CD4-positive, alpha-beta T cell (primary cell): ENCODE measurements around the gene FLCN. TPM values are rescaled to one million over a fixed set of nuclear protein-coding genes. Genes with fewer than 3 reads are reported as not detected.

Experiments
- ATAC-seq: fragments of 200-7000 bp; cut with Tn5 transposase; one replicate; pipeline ENCODE4 v1.10.0; 2022; ENCODE audit warnings: mild to moderate bottlenecking; ENCODE audit not compliant: poor library complexity
- CTCF ChIA-PET: fragments of 350-600 bp; sonication (Branson Sonifier 250); formaldehyde crosslinking; loops from one replicate; lab custom pipeline; 2021; ENCODE audit warnings: antibody characterized with exemption, inconsistent platforms; lab: Charles Lee
- POLR2A ChIA-PET: fragments of 350-600 bp; sonication (Branson Sonifier 250); formaldehyde crosslinking; loops from one replicate; lab custom pipeline; 2021; ENCODE audit warnings: antibody characterized with exemption, inconsistent platforms; lab: Charles Lee
- DNase-seq, 14 experiments: peaks; one replicate each; pipeline ENCODE4 v3.0.0-alpha.2; 2013 to 2020; ENCODE audit warnings: mixed read lengths in 2 of 14
- H3K27ac ChIP-seq, 2 donors: one replicate each; pipeline versions ENCODE4 v1.5.1 to v1.7.0; 2013; ENCODE audit warnings: low read length in 2 of 2, low read depth in 1 of 2, mild to moderate bottlenecking in 1 of 2
- H3K27me3 ChIP-seq, 2 experiments: 1 replicate in 1 of 2; 2 replicates in 1 of 2; pipeline versions ENCODE4 v1.6.1 to v1.7.0; 2013; ENCODE audit warnings: low read length in 2 of 2, control low read depth in 1 of 2, mild to moderate bottlenecking in 1 of 2, moderate library complexity in 1 of 2; ENCODE audit not compliant: insufficient read depth in 2 of 2, control insufficient read depth in 1 of 2
- H3K36me3 ChIP-seq: one replicate; pipeline ENCODE4 v1.6.1; 2013; ENCODE audit warnings: low read length, control low read depth; ENCODE audit not compliant: insufficient read depth
- H3K4me1 ChIP-seq: one replicate; pipeline ENCODE4 v1.6.1; 2013; ENCODE audit warnings: low read length, control low read depth; ENCODE audit not compliant: insufficient read depth
- H3K4me3 ChIP-seq: one replicate; pipeline ENCODE4 v1.5.1; 2013; ENCODE audit warnings: mild to moderate bottlenecking, low read length, moderate library complexity
- H3K9me3 ChIP-seq, 2 experiments: 1 replicate in 1 of 2; 2 replicates in 1 of 2; pipeline versions ENCODE4 v1.6.1 to v1.7.0; 2013; ENCODE audit warnings: low read length in 2 of 2, mild to moderate bottlenecking in 2 of 2, control low read depth in 1 of 2, moderate library complexity in 1 of 2; ENCODE audit not compliant: control insufficient read depth in 1 of 2, insufficient read depth in 1 of 2
- H3K27ac Mint-ChIP-seq: one replicate; pipeline ENCODE4 v1.8.0; 2020; ENCODE audit warnings: mixed read lengths
- H3K27me3 Mint-ChIP-seq: one replicate; pipeline ENCODE4 v1.8.0; 2021; ENCODE audit warnings: mixed read lengths
- H3K36me3 Mint-ChIP-seq: one replicate; pipeline ENCODE4 v1.8.0; 2021; ENCODE audit warnings: low read depth, mixed read lengths
- H3K4me1 Mint-ChIP-seq: one replicate; pipeline ENCODE4 v1.8.0; 2021; ENCODE audit warnings: low read depth, mixed read lengths
- H3K4me3 Mint-ChIP-seq: one replicate; pipeline ENCODE4 v1.8.0; 2020; ENCODE audit warnings: mild to moderate bottlenecking, mixed read lengths
- H3K9me3 Mint-ChIP-seq: one replicate; pipeline ENCODE4 v1.8.0; 2020; ENCODE audit warnings: mixed read lengths
- CTCF ChIP-seq: fragments of 200-600 bp; IDR thresholded peaks from one replicate; pipeline ENCODE4 v1.8.0; 2022; ENCODE audit warnings: antibody characterized with exemption, mild to moderate bottlenecking
- intact Hi-C, 2 experiments: fragments of 100-400 bp; cut with DNase I in 1 of 2; cut with micrococcal nuclease in 1 of 2; formaldehyde crosslinking; loops; one replicate each; pipeline versions ENCODE4 v1.15.1 to v1.9.0; 2023 to 2025; cut with DNase I, micrococcal nuclease
- total RNA-seq, 174 experiments: library from RNA in 2 of 174; stranded (reverse) in 2 of 174; gene quantifications; one replicate each; pipeline ENCODE4 v1.2.3 and lab custom pipeline; 2021 to 2026

The FLCN gene
- total RNA-seq, 2 experiments from 2014 or later = 12.1 to 15.9 TPM

GRCh38 chr17:17217995-17218394, 19.0 kb downstream of the FLCN start:
- Mint-ChIP-seq H3K27ac (peak overlapping the region; percentile 38), H3K4me1 (no peaks in the 10 kb centered on the region), H3K9me3 (no peaks in the 10 kb centered on the region), H3K27me3 (no peaks in the 10 kb centered on the region), H3K36me3 (peaks cover 72% of the 10 kb centered on the region), H3K4me3 (no peak overlapping the region)
- DNase-seq (no peak), ATAC-seq (no peak)
- no peaks in the 10 kb centered on the region for H3K27me3 ChIP-seq
- no peaks in the 10 kb centered on the region for H3K4me1 ChIP-seq
- intact Hi-C loops = loop anchor here in 1 of 2 experiments (5.0 kb wide), 1 partner anchor 41 kb away; no protein-coding TSS in a partner anchor
- no peak overlapping the region for H3K4me3 ChIP-seq
- POLR2A ChIA-PET = no interaction called here
- no peaks in the 10 kb centered on the region for H3K9me3 ChIP-seq
- H3K27ac ChIP-seq = no peak overlapping the region
- CTCF ChIA-PET = no interaction called here
- peaks cover 83% of the 10 kb centered on the region for H3K36me3 ChIP-seq
- TF ChIP-seq CTCF = no peak

DNA sequence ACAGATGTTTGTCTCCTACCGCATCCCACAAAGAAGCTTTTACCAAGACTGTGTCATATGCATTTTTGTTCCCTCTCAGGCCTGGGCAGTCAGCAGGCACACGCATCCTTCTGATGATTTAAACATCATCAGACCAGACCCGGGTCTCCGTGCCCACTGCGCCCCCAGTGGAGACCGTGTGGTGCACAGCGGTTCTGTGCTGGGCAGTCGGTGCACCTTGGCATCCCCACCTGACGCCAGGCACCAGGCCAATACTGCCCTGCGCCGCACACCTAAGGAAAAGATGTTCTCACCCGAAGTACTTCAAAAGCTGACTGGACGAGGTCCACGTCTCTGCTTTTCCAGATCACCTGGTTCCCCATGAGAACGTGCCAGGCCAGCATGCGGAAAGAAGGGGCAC, 20.2 kb downstream of the FLCN start:
- Histone ChIP-seq H3K4me3 (no peak overlapping the region), H3K27me3 (no peaks in the 10 kb centered on the region), H3K4me1 (no peaks in the 10 kb centered on the region), H3K27ac (no peak overlapping the region), H3K9me3 (no peaks in the 10 kb centered on the region), H3K36me3 (peaks cover 73% of the 10 kb centered on the region)
- no peak for TF ChIP-seq CTCF
- intact Hi-C loops = loop anchor here in 1 of 2 experiments (5.0 kb wide), 1 partner anchor 39 kb away; no protein-coding TSS in a partner anchor
- no peak for ATAC-seq
- Mint-ChIP-seq H3K9me3 (no peaks in the 10 kb centered on the region), H3K4me1 (no peaks in the 10 kb centered on the region), H3K27me3 (no peaks in the 10 kb centered on the region), H3K36me3 (peaks cover 67% of the 10 kb centered on the region), H3K27ac (no peak overlapping the region), H3K4me3 (no peak overlapping the region)
- CTCF ChIA-PET = no interaction called here
- no peak for DNase-seq
- POLR2A ChIA-PET = no interaction called here

- no peak overlapping the region for H3K27ac ChIP-seq
- peaks cover 68% of the 10 kb centered on the region for H3K36me3 ChIP-seq
- H3K9me3 ChIP-seq = no peaks in the 10 kb centered on the region
- TF ChIP-seq CTCF = no peak
- H3K4me3 ChIP-seq = no peak overlapping the region
- ChIA-PET CTCF (no interaction called here), POLR2A (no interaction called here)
- no peaks in the 10 kb centered on the region for H3K4me1 Mint-ChIP-seq
- intact Hi-C loops = loop anchor here in 1 of 2 experiments (5.0 kb wide), 1 partner anchor 39 kb away; no protein-coding TSS in a partner anchor
- no peak overlapping the region for H3K27ac Mint-ChIP-seq
- peaks cover 61% of the 10 kb centered on the region for H3K36me3 Mint-ChIP-seq
- no peaks in the 10 kb centered on the region for H3K4me1 ChIP-seq
- ATAC-seq (no peak), DNase-seq (no peak)
- H3K4me3 Mint-ChIP-seq = no peak overlapping the region
- no peaks in the 10 kb centered on the region for H3K27me3 Mint-ChIP-seq
- H3K9me3 Mint-ChIP-seq = no peaks in the 10 kb centered on the region
- no peaks in the 10 kb centered on the region for H3K27me3 ChIP-seq
These were observed 20.7 kb downstream of the FLCN start for GRCh38 chr17:17216236-17216635.
